Suppressor macrophage treated with lipopolysaccharide for 4 hours (primary cell): ENCODE measurements around the gene FCHO2.

Source experiments
- DNase-seq: peaks from one replicate; pipeline ENCODE4 v3.0.0-alpha.2; 2020

FCHO2 gene

GRCh38 chr5:73139485-73139884 is 183.6 kb downstream of the FCHO2 start:
- DNase-seq: no peak
